ENCODE measurements around the gene FGD1.

FGD1 gene

DNA sequence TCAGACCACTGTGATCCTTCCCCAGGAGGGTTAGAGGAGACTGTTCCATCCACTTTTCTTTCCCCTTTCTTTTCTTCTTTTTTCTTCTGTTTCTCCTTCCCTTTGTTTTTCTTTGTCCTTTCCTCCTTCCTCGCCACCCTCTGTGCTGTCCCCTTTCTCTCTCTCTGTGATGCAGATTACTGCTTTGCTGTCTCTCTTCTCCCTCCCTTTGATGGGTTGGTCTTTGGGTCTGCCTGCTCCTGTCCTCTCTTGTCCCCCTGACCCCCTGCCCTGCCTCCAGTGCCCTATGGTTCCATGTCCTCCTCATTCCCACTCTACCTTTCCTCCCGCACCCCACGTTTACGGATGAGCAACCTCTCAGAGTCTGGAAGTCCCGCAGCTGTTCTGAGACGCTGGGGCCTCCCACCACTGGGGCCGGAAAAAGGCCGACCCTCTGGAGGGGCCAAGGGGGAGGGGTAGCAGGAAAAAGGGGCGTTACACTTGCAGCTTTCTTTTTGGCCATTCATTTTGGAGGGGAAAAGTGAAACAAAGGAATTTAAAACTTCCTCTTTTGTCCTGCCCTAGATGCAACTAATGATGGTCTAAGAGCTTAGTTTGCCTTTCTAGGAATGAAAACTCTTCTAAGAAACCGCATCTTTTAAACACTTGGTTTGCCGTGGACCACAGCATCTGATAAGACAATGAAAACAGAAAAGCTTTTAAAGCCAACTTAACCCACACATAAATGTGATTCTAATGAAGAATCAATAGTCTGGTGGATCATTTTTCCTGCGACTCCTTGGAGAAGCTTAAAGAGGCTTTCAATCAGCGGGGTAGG lies 80.3 kb downstream of the FGD1 start:
- H3K27ac ChIP-seq = no peak overlapping the region
- no peak for DNase-seq (ENCODE audit: low read depth, low spot score)

DNA sequence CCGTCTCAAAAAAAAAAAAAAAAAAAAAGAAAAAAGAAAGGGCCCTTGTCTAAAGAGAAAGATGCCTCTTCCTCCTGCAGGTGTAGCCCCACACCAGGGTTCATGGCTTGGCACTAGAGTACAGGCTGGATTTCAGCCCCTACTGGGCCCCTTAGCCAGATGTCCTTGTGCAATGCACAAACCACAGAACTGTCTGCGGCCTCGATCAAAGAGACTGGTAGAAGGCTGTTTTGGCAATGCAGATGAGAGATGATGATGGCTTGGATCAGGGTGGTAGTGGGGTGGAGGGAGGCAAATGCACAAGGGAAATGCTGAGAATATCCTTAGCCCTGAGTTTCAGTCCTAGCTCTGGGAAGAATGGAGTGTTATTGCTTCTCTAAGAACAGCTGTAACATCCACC lies 82.3 kb downstream of the FGD1 start:
- DNase-seq (ENCODE audit: low read depth, low spot score) = no peak
- no peak overlapping the region for H3K27ac ChIP-seq

DNA sequence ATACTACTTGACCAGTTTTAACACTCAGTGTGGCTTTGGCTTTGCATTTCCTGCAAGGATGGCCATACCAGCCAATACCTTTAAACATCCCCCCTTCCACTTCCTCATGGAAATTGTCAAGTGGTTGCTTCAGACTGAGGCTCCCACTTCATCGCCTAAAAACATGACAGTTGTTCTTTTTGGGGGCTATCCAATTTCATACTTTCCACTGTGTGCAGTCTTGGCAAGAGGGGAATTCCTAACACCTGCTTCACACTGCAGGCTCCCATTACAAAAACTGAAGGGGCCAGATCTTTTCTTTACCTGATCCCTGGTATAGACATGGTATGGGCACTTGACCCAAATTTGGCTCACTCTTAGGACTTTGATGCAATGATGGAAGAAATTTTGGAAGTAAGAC lies 84.3 kb downstream of the FGD1 start:
- H3K27ac ChIP-seq = no peak overlapping the region
- DNase-seq (ENCODE audit: low read depth, low spot score) = no peak

DNA sequence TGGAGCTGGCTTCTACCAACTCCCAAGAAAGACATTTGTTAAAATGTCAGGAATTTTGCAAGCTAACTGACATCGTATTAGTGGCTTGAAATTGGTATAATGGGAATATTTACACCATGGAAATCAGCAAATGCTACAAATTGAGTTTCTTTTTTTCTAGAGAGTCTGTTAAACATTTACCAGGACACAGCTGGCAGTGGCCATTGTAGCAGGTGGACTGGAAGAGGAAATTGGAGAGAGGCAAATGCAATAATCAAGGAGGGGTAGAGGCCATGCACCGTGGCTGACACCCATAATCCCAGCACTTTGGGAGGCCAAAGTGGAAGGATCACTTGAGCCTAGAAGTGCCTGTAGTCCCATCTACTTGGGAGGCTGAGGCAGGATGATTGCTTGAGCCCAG lies 88.8 kb downstream of the FGD1 start:
- DNase-seq (ENCODE audit: low read depth, low spot score) = no peak
- no peak overlapping the region for H3K27ac ChIP-seq

DNA sequence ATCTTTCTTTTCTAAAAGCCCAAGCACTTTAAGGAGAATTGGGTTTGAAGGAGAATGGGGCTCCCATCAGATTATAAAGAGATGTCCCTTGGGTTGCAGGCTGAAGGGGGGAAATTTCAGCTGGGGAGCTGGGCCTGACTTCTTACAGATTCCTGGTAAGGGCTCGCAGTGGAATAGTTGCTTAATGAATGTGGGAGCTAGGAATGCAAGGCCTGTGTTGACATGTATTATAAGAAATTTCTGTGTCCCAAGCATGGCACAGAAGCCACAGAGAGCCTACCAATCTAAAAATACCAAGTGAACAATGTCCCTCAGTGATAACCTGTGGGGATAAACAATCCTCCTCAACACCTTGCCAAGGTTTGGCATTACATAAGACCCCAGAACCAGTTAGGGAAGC lies 98.9 kb downstream of the FGD1 start:
- peak overlapping the region; percentile 2 for H3K27ac ChIP-seq
- DNase-seq (ENCODE audit: low read depth, low spot score) = no peak

Measured in epithelial cell of prostate (primary cell).